HEK293 (cell line): ENCODE data around the gene SCNN1G.
"Not testable (repeated sequence)": the region's sequence is repeated elsewhere in the genome, so short reads cannot be mapped to it uniquely, and the experiment has no call there.

Source experiments
- CTCF ChIA-PET: fragments of 350-600 bp; formaldehyde crosslinking; extraction: SDS; loops from one replicate; lab custom pipeline; 2021; ENCODE audit warnings: antibody characterized with exemption; lab: Yijun Ruan, JAX
- POLR2A ChIA-PET: fragments of 300-600 bp; formaldehyde crosslinking; extraction: SDS; loops from one replicate; lab custom pipeline; 2020; ENCODE audit warnings: antibody characterized with exemption, inconsistent platforms; lab: Yijun Ruan, JAX
- H3K27ac ChIP-seq: fragments of 200-500 bp; sonication (Bioruptor generic); 2 replicates; pipeline ENCODE4 v1.5.1; 2014; ENCODE audit warnings: low read depth, low read length, control low read depth, inconsistent platforms; ENCODE audit errors: extremely low read depth
- H3K36me3 ChIP-seq, 2 experiments: fragments of 200-500 bp in 1 of 2; sonication (Bioruptor generic) in 1 of 2; 1 replicate in 1 of 2; 2 replicates in 1 of 2; pipeline ENCODE4 v1.5.1; 2014 to 2017; ENCODE audit warnings: inconsistent platforms in 2 of 2, low read length in 2 of 2; ENCODE audit not compliant: control insufficient read depth in 2 of 2, insufficient read depth in 1 of 2
- H3K4me1 ChIP-seq: fragments of 200-500 bp; sonication (Bioruptor generic); 2 replicates; pipeline ENCODE4 v1.5.1; 2014; ENCODE audit warnings: mild to moderate bottlenecking, low read length, inconsistent platforms; ENCODE audit not compliant: control insufficient read depth, insufficient read depth
- H3K4me3 ChIP-seq: 2 replicates; pipeline ENCODE4 v1.5.1; 2011; ENCODE audit warnings: low read depth, mild to moderate bottlenecking, control low read depth, low read length, moderate library complexity
- H3K9me3 ChIP-seq: fragments of 200-500 bp; sonication (Bioruptor generic); 2 replicates; pipeline ENCODE4 v1.5.1; 2014; ENCODE audit warnings: low read depth, low read length, inconsistent platforms; ENCODE audit not compliant: control insufficient read depth, insufficient read depth
- IKZF3 ChIP-seq: fragments of 450-650 bp; IDR thresholded peaks from 2 replicates; pipeline ENCODE4 v1.5.0; 2018; ENCODE audit warnings: missing biosample characterization, mild to moderate bottlenecking, missing genetic modification characterization, moderate library complexity
- ZFP69B ChIP-seq: fragments of 450-650 bp; formaldehyde crosslinking; IDR thresholded peaks from 2 replicates; pipeline ENCODE4 v1.5.1; 2016; ENCODE audit warnings: missing biosample characterization, missing genetic modification characterization
- ZNF121 ChIP-seq: fragments of 450-650 bp; formaldehyde crosslinking; IDR thresholded peaks from 2 replicates; pipeline ENCODE4 v1.5.1; 2016; ENCODE audit warnings: missing biosample characterization, missing genetic modification characterization
- ZNF148 ChIP-seq: fragments of 450-650 bp; formaldehyde crosslinking; IDR thresholded peaks from 2 replicates; pipeline ENCODE4 v1.5.0; 2017; ENCODE audit warnings: missing biosample characterization, missing genetic modification characterization, borderline replicate concordance
- ZNF692 ChIP-seq: fragments of 450-650 bp; formaldehyde crosslinking; IDR thresholded peaks from 2 replicates; pipeline ENCODE4 v1.5.1; 2016; ENCODE audit warnings: missing biosample characterization, missing genetic modification characterization
- TF ChIP-seq, protein P1 (sequence below): fragments of 450-650 bp; formaldehyde crosslinking; IDR thresholded peaks from 2 replicates; pipeline ENCODE4 v1.5.1; 2016; ENCODE audit warnings: missing biosample characterization, missing genetic modification characterization

Gene SCNN1G

GRCh38 chr16:23252310-23252709 lies 69.8 kb downstream of the SCNN1G start:
- CTCF ChIA-PET, result interaction anchor here (0.8 kb wide), 1 partner anchor 9 kb away, joined by 3 read pairs; no protein-coding TSS in a partner anchor
- TF ChIP-seq, protein P1, sequence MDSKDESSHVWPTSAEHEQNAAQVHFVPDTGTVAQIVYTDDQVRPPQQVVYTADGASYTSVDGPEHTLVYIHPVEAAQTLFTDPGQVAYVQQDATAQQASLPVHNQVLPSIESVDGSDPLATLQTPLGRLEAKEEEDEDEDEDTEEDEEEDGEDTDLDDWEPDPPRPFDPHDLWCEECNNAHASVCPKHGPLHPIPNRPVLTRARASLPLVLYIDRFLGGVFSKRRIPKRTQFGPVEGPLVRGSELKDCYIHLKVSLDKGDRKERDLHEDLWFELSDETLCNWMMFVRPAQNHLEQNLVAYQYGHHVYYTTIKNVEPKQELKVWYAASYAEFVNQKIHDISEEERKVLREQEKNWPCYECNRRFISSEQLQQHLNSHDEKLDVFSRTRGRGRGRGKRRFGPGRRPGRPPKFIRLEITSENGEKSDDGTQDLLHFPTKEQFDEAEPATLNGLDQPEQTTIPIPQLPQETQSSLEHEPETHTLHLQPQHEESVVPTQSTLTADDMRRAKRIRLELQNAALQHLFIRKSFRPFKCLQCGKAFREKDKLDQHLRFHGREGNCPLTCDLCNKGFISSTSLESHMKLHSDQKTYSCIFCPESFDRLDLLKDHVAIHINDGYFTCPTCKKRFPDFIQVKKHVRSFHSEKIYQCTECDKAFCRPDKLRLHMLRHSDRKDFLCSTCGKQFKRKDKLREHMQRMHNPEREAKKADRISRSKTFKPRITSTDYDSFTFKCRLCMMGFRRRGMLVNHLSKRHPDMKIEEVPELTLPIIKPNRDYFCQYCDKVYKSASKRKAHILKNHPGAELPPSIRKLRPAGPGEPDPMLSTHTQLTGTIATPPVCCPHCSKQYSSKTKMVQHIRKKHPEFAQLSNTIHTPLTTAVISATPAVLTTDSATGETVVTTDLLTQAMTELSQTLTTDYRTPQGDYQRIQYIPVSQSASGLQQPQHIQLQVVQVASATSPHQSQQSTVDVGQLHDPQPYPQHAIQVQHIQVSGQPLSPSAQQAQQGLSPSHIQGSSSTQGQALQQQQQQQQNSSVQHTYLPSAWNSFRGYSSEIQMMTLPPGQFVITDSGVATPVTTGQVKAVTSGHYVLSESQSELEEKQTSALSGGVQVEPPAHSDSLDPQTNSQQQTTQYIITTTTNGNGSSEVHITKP (tag by site-specific recombination), result no peak
- peak; percentile 9; the same call in 1 of the 2 replicates for TF ChIP-seq ZNF121 (tag by site-specific recombination)

DNA sequence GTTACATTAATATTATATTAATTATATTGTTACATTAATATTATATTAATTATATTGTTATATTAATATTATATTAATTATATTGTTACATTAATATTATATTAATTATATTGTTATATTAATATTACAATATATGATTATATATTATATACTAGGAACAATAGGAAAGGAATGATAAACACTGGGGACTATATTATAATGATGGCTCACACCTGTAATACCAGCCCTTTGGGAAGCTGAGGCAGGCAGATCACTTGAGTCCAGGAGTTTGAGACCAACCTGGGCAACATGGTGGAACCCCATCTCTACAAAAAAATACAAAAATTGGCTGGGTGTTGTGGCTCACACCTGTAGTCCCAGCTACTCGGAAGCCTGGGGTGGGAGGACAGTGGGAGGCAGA lies 71.1 kb downstream of the SCNN1G start:
- H3K36me3 ChIP-seq, POLR2A ChIA-PET, H3K27ac ChIP-seq, H3K4me1 ChIP-seq, H3K4me3 ChIP-seq, H3K9me3 ChIP-seq: not testable (repeated sequence)
- CTCF ChIA-PET, result interaction anchor here (1.3 kb wide), 1 partner anchor 95 kb away, joined by 4 read pairs; no protein-coding TSS in a partner anchor

More at GRCh38 chr16:23252310-23252709, 69.8 kb downstream of the SCNN1G start:
- Histone ChIP-seq H3K9me3 (no peaks in the 10 kb centered on the region), H3K27ac (no peak overlapping the region), H3K4me1 (no peaks in the 10 kb centered on the region), H3K4me3 (no peak overlapping the region), H3K36me3 (no peaks in the 10 kb centered on the region)
- POLR2A ChIA-PET, result no interaction called here

- POLR2A ChIA-PET, result no interaction called here
Measured at GRCh38 chr16:23254338-23254737, 71.8 kb downstream of the SCNN1G start.

More at GRCh38 chr16:23254338-23254737, 71.8 kb downstream of the SCNN1G start:
- Histone ChIP-seq H3K27ac (no peak overlapping the region), H3K4me1 (no peaks in the 10 kb centered on the region), H3K36me3 (no peaks in the 10 kb centered on the region), H3K9me3 (no peaks in the 10 kb centered on the region), H3K4me3 (no peak overlapping the region)
- CTCF ChIA-PET, result interaction anchor here (0.7 to 1.3 kb wide), 2 partner anchors 71 to 94 kb away, joined by 3 to 4 read pairs; no protein-coding TSS in a partner anchor
- peak; percentile 52; the same call in 1 of the 2 replicates for TF ChIP-seq ZNF692 (tag by site-specific recombination)
- no peak for TF ChIP-seq ZNF148 (tag by site-specific recombination)
- peak; percentile 42; the same call in 1 of the 2 replicates for TF ChIP-seq ZFP69B (tag by site-specific recombination)
- no peak for TF ChIP-seq IKZF3 (tag by site-specific recombination)
